HG03175 (cell line): Measurements from ENCODE around the gene NPY4R2.
"Not testable (repeated sequence)": the region's sequence is repeated elsewhere in the genome, so short reads cannot be mapped to it uniquely, and the experiment has no call there.

Source experiments
- ATAC-seq: cut with Tn5 transposase; IDR thresholded peaks from one replicate; pipeline ENCODE4 v1.9.1; 2021; ENCODE audit warnings: mild to moderate bottlenecking, moderate library complexity; ENCODE audit not compliant: unreplicated experiment

Gene NPY4R2

GRCh38 chr10:47918475-47918874 is at the start of gene NPY4R2:
Gene NPY4R2, plus strand, starts transcription at chr10:47918662. Its CDS starts 3,326 bp downstream, at chr10:47921988.
- ATAC-seq: not testable (repeated sequence)

GRCh38 chr10:47870887-47871286 is 47.6 kb upstream of the NPY4R2 start:
- ATAC-seq: not testable (repeated sequence)

GRCh38 chr10:47871485-47872180 is 46.8 kb upstream of the NPY4R2 start:
- not testable (repeated sequence) for ATAC-seq

- not testable (repeated sequence) for ATAC-seq
These were observed 46.2 kb upstream of the NPY4R2 start for GRCh38 chr10:47872236-47872635.

- ATAC-seq: not testable (repeated sequence)
These were observed 34.2 kb upstream of the NPY4R2 start for GRCh38 chr10:47884239-47884638.

GRCh38 chr10:47884934-47885333 is 33.5 kb upstream of the NPY4R2 start:
- ATAC-seq: not testable (repeated sequence)

GRCh38 chr10:47886356-47886755 is 32.1 kb upstream of the NPY4R2 start:
- not testable (repeated sequence) for ATAC-seq

- ATAC-seq: not testable (repeated sequence)
These were observed 31.6 kb upstream of the NPY4R2 start for GRCh38 chr10:47886827-47887226.

GRCh38 chr10:47890737-47891136 is 27.7 kb upstream of the NPY4R2 start:
- ATAC-seq: not testable (repeated sequence)

- ATAC-seq: not testable (repeated sequence)
These were observed 25.8 kb upstream of the NPY4R2 start for GRCh38 chr10:47892494-47893261.

GRCh38 chr10:47894571-47894970 is 23.9 kb upstream of the NPY4R2 start:
- ATAC-seq: not testable (repeated sequence)

- not testable (repeated sequence) for ATAC-seq
These were observed 20.6 kb upstream of the NPY4R2 start for GRCh38 chr10:47897813-47898212.

- not testable (repeated sequence) for ATAC-seq
These were observed 9.1 kb upstream of the NPY4R2 start for GRCh38 chr10:47909333-47909732.

- ATAC-seq: not testable (repeated sequence)
These were observed 8.0 kb upstream of the NPY4R2 start for GRCh38 chr10:47910486-47910885.

GRCh38 chr10:47914052-47914451 is 4.4 kb upstream of the NPY4R2 start:
- not testable (repeated sequence) for ATAC-seq

- ATAC-seq: not testable (repeated sequence)
These were observed 2.5 kb upstream of the NPY4R2 start for GRCh38 chr10:47915849-47916548.

GRCh38 chr10:47920610-47921009 is 2.1 kb downstream of the NPY4R2 start:
- ATAC-seq: not testable (repeated sequence)

GRCh38 chr10:47922503-47922902 is 4.0 kb downstream of the NPY4R2 start:
- not testable (repeated sequence) for ATAC-seq

GRCh38 chr10:47924628-47925027 is 6.2 kb downstream of the NPY4R2 start:
- not testable (repeated sequence) for ATAC-seq

- not testable (repeated sequence) for ATAC-seq
These were observed 8.9 kb downstream of the NPY4R2 start for GRCh38 chr10:47927147-47927916.
